ENCODE measurements around the gene SHOC2.
A peak's percentile ranks its signal among the peaks of the same experiment; 100 is the strongest.

The SHOC2 gene

GRCh38 chr10:110977662-110978061 lies 58.3 kb downstream of the SHOC2 start:
- no peak overlapping the region for H3K27ac ChIP-seq
- no peak for DNase-seq (ENCODE audit: low read depth, low spot score)

GRCh38 chr10:110978204-110978603 lies 58.8 kb downstream of the SHOC2 start:
- DNase-seq (ENCODE audit: low read depth, low spot score): no peak

GRCh38 chr10:110979611-110980010 lies 60.2 kb downstream of the SHOC2 start:
- no peak for DNase-seq (ENCODE audit: low read depth, low spot score)
- H3K27ac ChIP-seq: no peak overlapping the region

More at GRCh38 chr10:110978204-110978603, 58.8 kb downstream of the SHOC2 start:
- H3K27ac ChIP-seq: no peak overlapping the region

GRCh38 chr10:110980807-110981206 lies 61.4 kb downstream of the SHOC2 start:
- no peak for DNase-seq (ENCODE audit: low read depth, low spot score)
- no peak overlapping the region for H3K27ac ChIP-seq

DNA sequence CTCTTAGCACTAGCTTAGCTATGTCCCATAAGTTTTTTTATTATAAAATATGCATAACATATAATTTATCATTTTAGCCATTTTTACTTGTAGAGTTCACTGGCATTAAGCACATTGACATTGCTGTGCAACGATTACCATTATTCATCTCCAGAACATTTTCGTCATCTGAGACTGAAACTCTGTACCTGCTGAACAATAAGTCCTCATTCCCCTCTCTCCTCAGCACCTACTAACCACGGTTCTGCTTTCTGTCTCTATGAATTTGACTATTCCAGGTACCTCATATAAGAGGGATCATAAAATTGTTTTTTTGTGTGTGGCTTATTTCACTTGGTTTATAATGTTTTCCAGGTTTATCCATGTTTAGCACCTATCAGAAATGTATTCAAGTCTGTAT lies 64.1 kb downstream of the SHOC2 start:
- no peak for DNase-seq (ENCODE audit: low read depth, low spot score)
- no peak overlapping the region for H3K27ac ChIP-seq

DNA sequence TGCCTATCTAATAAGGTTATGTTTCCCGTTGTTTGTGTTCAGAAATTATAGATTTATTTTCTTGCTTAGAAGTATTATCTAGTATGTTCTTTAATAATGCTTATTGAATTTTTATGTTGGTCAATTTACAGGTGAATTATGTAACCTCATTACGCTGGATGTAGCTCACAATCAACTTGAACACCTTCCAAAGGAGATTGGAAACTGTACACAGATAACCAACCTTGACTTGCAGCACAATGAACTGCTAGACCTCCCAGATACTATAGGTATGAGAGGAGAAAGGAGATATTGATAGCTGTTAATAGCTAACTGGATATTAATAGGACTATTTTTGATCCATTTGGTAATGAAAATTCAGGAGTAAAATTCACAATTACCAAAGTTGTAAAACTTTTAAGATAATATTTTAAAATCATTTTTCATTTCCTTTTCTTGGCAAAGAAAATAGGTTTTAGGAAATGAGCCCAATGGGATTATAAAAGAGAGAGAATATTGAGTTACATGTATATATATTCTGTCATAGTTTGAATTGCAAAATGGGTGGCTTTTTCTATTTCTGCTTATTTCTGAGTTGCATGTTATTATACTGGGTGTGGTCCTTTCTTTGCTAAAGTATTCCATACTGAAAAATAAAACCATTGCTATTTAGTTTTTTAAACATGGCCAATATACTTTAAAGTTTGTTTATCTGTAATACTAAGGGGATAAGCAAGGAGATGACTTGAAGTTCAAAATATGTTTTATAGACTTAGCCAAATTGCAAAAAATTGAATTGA lies 66.3 kb downstream of the SHOC2 start:
- H3K27ac ChIP-seq: no peak overlapping the region
- no peak for DNase-seq (ENCODE audit: low read depth, low spot score)

GRCh38 chr10:110989016-110989415 lies 69.6 kb downstream of the SHOC2 start:
- H3K27ac ChIP-seq: peak overlapping the region; percentile 52
- DNase-seq (ENCODE audit: low read depth, low spot score): peak; percentile 31

GRCh38 chr10:110992006-110992800 lies 72.8 kb downstream of the SHOC2 start:
- DNase-seq (ENCODE audit: low read depth, low spot score): no peak
- peak overlapping the region; percentile 22 for H3K27ac ChIP-seq

DNA sequence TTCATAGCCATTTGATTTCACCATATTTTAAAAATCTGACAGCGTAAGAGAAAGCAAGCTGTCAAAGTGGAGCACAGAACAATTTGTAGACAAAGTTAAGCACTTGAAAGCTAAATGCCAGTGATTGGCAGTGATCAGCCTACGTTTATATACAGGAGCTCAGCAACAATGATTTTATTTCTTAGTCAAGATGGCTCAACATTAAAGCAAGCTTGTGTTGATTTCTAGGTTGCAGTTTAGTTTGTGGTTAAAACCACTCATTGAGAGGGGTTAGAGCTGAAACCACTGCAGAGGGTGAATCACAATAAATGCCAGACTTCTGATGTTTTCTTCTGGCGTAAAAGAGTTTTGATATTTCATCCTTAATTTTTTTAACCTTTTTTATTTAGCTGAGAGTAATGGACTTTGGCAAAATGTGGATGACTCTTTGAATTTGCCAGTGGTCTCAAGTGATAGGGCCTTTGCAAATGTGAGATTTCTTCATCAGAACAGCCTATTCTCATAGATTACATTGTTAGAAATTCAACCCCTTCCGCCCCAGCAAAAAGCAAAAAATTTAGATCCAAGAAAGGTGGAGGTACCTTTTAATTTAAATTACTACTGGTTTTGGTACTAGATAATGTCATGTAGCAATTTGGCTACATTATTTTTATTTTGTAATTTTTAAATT lies 73.8 kb downstream of the SHOC2 start:
- peak; percentile 59 for DNase-seq (ENCODE audit: low read depth, low spot score)
- peak overlapping the region; percentile 22 for H3K27ac ChIP-seq

DNA sequence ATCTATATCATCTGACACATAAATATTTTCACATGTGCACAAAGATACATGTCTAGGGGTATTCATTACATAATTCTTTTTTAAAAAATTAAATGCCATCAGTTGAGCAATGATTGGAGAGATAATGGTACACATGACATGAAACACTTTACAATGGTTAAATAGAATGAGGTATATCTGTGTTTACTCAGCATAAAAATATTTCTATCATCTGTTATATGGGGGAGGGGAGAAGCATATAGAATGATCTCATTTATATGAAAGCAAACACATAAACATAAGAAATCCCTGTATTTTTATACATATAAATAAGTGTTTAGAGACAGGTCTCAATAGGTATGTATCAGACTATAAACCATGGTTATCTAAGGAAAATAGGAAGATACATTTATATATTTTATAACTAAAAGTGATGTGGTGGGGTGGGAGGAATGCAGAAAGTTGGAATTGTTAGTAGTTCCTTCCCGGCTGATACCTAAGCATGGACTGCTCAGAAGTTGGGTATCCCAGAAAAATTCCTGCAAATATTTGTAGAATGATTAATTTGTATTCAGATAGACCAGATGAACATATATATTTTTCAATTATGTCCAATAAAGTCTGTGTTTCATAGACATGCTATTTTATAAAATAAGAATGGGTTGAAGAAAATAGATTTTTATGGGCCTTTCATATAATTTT lies 75.1 kb downstream of the SHOC2 start:
- DNase-seq (ENCODE audit: low read depth, low spot score): no peak

GRCh38 chr10:110995301-110995700 lies 75.9 kb downstream of the SHOC2 start:
- DNase-seq (ENCODE audit: low read depth, low spot score): no peak
- no peak overlapping the region for H3K27ac ChIP-seq

More for the DNA sequence above, 75.1 kb downstream of the SHOC2 start:
- no peak overlapping the region for H3K27ac ChIP-seq

- H3K27ac ChIP-seq: no peak overlapping the region
- no peak for DNase-seq (ENCODE audit: low read depth, low spot score)
Observed at GRCh38 chr10:110996256-110996655, 76.9 kb downstream of the SHOC2 start.

DNA sequence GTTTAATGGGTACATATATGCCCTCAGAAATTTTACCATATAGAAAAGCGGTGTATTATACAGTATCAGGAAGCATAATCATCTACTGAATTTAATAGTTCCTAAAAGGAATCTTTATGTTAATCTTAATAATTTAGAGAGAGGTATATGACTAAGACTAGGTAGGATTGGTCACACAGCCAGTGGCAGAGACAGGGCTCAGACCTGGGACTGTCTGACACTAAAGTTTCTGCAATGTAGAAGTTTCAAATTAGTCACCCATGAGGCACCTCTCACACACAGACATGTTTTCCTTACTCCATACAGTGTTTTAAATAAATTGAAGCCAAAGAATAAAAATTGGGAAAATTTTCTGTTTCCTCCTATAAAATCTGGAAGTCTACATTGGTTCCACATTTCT lies 84.6 kb downstream of the SHOC2 start:
- H3K27ac ChIP-seq: no peak overlapping the region
- DNase-seq (ENCODE audit: low read depth, low spot score): no peak

- no peak for DNase-seq (ENCODE audit: low read depth, low spot score)
- no peak overlapping the region for H3K27ac ChIP-seq
Observed at GRCh38 chr10:111007486-111007885, 88.1 kb downstream of the SHOC2 start.

DNA sequence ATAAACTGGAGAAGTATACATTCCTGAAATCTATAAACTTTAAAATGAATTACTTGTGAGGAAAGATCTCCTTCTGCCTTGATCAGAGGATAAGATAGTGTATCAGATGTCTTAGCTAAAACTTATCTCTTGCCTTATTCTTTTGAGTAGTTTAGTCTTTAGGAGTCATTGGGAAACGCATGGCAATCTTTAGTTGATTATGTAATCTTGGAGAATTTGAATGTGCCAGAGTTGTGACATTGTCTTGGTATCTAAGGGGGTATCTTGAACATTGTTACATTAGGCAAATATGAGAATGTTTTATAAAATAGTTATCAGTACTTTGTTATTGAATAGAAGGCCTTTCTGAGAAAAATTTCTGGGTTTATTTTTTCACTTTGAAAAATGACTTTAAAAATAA lies 95.8 kb downstream of the SHOC2 start:
- DNase-seq (ENCODE audit: low read depth, low spot score): no peak
- H3K27ac ChIP-seq: no peak overlapping the region

DNA sequence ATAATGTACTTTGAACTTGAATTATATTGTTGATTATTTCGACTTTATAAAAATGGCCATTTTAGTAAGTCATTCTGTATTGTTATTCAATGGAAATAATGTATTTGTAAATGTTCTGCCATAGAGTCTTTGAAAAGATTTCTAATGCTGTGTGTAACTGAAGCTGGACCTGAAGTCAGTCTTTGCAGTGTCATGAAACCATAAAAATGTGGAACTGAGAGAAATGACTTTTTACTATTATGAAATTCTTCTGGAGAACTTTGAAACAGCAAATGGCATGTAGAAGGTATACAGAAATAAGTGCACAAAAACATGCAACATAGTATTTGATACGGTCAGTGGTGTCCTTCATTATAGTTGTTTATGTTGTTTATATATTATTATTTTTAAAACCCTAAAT lies 97.7 kb downstream of the SHOC2 start:
- no peak overlapping the region for H3K27ac ChIP-seq
- DNase-seq (ENCODE audit: low read depth, low spot score): no peak

GRCh38 chr10:111018021-111018420 lies 98.6 kb downstream of the SHOC2 start:
- no peak overlapping the region for H3K27ac ChIP-seq
- no peak for DNase-seq (ENCODE audit: low read depth, low spot score)

DNA sequence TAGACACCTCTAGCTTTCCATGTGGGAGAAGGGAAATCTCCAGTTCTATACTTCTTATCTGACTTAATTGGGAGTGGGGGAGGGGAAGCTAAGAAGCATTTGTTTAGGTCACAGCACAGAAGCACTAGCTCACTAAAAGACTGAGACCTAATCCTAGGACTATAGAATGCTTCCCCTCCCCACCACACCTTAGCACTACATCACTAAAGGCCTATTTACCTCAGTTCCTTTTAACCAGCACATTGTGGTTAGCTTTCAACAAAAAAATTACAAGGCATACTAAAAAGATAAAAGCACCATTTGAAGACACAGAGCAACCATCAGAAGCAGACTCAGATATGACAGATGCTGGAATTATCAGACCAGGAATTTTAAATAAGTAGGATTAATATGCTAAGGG lies 103.7 kb downstream of the SHOC2 start:
- DNase-seq (ENCODE audit: low read depth, low spot score): no peak
- no peak overlapping the region for H3K27ac ChIP-seq

GRCh38 chr10:111030042-111030750 lies 110.8 kb downstream of the SHOC2 start:
- H3K27ac ChIP-seq: no peak overlapping the region
- no peak for DNase-seq (ENCODE audit: low read depth, low spot score)
